HG02642 (cell line): ENCODE measurements around the gene FAM171A2.

Source experiments
- ATAC-seq: cut with Tn5 transposase; IDR thresholded peaks from one replicate; pipeline ENCODE4 v1.9.1; 2021; ENCODE audit warnings: mild to moderate bottlenecking; ENCODE audit not compliant: unreplicated experiment, poor library complexity

FAM171A2 gene

DNA sequence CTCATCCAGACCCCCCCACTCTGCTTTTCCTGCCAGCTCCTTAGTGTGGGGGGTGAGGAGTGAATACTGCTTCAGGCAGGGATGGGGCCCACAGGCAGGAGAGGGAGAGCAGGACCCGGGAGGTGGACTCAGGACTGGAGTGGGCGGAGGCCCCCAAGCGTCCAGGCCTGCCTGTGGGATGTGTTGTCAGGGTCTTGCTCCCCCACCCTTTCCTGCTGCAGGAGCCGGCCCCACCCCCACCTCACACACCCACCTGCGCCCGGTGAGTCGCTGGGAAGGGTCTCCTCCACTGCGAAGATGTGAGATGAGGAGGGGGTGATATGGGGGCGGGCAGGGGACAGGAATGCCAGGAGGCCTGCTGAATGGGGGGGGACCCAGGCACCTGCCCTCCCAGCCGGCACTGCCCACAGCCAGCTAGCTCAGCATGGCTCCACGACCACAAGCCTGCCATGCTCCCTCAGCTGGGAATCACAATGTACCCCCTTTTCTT lies 1.1 kb downstream of the FAM171A2 start:
- no peak for ATAC-seq

DNA sequence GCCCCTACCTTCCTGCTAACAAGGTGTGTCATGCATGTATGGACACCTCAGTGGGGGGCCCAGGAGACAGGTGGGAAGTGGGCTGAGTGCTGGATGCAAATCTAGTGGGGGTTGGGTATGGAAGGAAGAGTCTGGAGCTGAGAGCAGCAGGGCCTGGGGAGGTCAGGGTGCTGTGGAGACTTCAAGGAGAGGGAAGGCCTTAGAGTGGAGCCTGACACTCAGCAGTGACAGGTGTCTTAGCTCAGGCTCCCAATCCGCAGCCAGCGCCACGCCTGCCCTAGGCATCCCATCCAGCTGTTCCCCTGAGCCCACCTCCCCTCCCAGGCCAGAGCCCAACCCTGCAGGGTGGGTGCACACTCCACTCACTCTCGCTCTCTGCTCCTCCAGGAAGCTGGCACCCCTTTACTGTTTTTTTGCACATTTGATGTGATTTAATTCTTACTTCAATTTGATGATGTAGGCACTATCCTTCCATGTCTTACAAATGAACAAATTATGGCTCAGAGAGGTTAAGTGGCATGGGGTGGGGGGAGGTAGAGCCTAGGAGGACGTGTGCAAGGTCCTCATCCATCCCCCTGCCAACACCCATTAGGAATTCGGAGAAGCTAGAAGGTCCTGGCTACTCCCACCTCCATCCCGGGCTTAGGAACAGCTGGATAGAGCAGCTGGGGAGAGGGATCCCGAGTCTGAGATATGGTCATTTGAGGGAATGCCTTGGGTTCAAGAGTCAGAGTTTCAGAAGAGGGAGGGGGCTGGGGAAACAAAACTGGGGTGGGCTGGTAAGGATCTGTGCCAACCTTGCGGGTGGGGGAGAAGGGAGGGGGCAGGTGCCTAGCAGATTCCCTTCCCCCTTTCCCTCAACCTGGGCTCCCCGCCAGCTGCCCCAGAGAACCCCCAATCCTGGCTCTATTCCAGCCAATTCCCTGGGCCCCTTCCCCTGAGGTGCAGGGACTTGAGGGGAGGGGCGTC lies 2.1 kb downstream of the FAM171A2 start:
- ATAC-seq: no peak

DNA sequence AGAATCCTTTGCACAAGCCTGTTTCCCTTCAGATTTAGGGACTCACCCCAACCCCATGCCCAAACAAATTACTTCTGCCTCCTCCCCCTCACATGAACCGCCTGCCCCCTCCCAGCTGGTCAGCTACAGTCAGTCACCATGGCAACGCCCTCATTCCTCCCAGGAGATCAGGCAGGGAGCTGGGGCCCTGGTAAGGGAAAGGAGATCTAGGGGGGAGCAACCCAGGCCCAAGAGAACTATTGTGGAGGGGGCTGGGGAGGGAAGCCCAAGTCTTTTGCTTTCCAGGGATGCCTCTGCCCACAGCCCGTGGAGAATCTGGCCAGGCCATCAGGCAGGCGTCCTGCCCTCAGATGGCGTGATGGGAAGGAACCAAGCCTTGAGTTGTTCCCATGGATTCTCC lies 2.8 kb downstream of the FAM171A2 start:
- ATAC-seq: no peak

DNA sequence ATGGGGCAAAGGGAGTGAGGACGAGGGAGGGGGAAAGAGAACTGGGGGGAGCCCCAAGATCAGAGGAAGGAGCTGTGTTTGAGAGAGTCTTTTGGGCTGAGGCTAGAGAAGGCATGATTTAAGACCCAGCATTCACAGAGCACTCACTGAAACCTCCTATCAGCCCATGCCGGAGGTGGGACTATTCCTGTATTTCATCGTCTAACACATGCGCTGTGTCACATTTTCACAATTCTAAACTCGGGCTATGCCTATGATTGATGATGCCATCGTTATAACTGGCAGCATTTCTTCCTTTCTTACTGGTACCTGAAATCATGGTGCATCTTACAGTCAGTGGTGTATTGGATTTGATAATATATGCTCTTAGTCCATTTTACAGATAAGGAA lies 3.5 kb downstream of the FAM171A2 start:
- ATAC-seq: no peak

DNA sequence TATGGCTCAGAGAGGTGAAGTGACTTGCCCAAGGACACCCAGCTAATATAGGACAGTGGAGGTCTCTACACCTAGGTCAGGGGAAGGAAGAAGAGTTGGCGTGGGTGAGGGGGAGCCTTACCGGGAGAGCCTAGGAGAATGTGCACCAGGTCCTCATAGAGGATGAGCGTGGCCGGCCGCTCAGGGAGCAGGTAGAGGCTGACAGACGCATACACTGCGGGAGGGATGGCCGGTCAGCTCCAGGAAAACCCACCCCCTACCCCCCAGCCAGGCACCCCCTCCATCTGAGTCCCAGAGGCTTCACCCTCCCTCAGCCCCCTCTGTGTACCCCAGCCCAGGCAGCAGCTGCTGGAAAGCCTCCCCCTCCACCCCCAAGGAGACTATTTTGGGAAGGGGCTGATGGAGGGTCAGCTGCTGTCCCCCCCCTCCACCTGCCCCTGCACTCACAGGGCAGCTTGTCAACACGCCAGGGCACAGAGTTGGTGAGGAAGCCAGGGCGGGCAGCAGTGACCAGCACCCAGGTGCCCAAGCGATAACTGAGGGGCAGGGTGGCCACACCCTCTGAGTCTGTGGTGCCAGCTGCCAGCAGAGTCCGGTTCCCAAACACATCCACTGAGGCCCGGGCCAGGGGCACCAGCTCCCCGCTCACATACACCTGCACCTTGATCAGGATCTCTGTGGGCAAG lies 4.1 kb downstream of the FAM171A2 start:
- ATAC-seq: no peak

DNA sequence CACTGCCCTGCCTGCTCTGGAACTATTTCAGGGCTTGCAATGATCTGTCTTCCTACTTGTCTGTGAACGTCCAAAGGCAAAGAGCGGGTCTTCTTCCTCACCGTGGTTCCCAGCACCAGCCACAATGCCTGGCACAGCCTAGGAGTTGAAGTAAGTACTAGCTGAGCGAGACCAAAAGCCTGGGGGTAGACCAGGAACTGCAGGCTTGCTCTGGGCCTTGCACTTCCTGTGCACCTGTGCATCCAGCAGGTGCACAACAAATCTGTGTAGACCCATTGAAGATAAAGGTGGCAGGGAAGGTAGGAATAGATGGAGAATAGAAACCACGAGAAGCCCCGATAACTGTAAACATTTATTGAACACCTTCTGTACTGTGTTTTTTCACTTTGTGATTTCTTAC lies 4.6 kb downstream of the FAM171A2 start:
- no peak for ATAC-seq

DNA sequence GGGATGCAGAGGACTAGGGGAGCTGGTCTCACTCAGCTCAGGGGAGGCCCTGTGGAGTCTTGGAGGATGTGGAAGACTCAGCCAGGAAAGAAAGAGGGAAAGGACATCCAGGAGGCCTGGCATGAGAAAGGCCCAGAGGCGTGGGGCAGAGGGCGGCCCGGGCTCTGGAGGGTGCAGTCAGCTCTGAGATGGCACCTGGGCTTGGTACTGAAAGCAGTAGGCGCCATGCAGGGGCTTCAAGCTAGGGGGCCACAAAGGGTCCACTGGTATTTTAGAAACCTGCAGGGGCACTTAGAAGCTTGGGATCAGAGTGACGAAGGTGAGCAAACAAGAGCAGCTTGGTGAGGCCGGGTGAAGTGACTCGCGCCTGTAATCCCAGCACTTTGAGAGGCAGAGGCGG lies 5.6 kb downstream of the FAM171A2 start:
- no peak for ATAC-seq

DNA sequence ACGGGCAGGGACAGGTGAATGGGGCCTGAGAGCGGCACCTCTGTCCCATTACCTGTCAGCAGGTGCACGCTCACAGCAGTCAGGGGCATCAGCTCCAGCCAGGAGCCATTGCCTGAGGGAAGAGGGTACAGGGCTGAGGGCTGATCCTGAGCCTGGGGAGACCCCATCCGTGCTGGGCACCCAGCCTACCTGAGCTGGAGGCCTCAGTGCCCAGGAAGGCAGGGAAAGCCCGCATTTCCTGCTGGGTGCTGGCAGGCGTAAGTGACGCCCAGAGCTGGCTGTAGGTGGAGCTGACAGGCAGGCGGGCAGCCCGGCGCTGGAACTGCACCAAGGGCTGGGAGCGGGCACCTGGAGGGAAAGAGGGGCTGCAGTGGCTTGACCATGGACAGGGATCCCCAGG lies 7.4 kb downstream of the FAM171A2 start:
- ATAC-seq: no peak

DNA sequence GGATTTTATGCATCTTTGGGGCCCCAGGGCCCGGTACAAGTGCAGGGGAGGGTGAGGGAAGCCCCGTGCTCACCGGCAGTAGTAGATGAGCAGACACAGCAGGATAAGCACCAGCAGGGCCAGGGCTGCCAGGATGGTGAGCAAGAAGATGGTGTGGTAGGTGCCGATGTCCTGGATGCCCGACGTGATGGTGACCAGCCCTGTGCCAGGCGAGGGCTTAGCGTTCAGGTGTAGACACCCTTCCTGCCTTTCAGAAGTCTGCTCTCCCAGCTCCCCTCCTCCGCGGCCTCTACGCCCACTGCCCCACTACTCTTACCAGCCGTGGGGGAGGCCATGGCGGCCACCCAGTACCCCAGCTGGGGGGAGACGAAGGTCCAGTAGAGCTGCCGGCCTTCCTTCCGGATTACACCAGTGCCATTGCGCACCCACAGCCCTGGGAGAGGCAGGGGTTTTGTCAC lies 8.0 kb downstream of the FAM171A2 start:
- ATAC-seq: no peak

DNA sequence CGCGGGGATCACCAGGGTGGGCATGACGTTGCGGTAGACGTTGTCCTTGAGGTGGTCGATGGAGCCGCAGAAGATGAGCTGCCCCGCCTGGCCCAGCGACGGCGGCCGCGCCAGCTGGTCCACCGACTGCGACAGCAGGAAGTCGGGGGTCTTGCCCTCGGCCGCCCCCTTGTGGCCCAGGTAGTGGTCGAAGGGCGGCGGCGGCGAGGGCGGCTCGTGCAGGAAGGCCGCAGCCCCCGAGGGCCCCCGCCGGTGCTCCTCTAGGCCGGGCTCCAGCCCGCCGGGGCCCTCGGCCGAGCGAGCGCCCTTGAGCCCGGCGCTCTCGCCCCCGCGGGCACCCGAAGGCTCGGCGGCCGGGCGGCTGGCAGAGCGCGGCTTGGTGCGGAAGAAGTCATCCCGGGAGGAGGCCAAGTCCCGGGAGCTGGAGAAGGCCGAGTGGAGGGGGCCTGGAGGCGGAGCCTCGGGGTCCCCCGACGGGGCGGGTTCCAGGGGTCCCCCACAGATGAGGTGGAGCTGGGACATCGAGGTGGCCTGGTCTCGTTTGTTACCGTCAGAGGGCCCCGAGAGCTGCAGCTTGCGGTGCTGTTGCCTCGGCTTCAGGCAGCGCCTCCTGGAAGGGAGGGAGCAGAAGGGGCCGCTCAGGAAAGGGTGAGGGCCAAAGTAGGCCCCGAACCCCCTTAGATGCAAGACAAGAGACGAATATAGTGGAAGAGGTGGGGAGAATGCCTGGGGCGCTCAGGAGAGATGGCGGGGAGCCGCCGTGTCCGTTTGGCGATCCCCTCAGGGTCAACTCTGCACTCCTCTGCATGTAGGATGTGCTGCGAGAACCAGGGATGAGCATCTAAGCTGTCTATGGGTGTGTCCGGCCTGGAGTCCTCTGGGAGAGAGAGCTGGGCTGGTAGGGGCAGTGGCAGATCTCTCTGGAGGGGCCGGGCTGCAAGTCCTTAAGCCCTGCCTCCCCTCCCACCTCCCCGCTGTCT lies 8.8 kb downstream of the FAM171A2 start:
- no peak for ATAC-seq

DNA sequence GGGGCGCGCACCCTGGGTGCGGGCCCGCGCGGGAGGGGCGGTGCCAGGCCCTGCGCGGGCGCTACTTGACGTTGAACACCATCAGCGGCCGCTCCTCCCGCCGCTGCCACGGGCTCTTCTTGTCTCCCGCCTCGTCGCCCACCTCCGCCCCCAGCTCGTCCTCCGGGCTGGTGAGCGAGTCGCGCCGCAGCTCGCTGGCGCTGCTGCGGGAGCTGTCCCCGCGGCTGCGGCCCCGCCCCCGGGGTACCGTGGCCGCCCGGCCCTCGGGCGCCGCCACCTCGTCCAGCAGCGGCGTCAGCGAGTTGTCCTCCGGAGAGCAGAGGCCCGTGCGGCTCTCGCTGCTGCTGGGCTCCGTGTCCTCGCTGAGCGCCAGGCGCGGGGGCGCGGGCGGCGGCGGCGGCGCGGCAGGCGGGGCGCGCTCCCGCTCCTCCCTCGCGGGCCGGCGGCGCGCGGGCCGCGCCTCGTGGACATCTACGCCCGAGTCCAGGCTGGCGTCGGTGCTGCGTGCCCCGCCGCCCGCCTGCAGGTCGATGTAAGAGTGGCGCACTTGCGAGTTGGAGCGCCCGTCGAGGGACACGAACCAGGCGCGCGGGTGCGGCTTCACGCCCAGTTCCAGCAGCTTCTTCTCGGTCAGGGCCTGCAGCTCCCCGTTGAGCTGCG lies 9.9 kb downstream of the FAM171A2 start:
- ATAC-seq: no peak

DNA sequence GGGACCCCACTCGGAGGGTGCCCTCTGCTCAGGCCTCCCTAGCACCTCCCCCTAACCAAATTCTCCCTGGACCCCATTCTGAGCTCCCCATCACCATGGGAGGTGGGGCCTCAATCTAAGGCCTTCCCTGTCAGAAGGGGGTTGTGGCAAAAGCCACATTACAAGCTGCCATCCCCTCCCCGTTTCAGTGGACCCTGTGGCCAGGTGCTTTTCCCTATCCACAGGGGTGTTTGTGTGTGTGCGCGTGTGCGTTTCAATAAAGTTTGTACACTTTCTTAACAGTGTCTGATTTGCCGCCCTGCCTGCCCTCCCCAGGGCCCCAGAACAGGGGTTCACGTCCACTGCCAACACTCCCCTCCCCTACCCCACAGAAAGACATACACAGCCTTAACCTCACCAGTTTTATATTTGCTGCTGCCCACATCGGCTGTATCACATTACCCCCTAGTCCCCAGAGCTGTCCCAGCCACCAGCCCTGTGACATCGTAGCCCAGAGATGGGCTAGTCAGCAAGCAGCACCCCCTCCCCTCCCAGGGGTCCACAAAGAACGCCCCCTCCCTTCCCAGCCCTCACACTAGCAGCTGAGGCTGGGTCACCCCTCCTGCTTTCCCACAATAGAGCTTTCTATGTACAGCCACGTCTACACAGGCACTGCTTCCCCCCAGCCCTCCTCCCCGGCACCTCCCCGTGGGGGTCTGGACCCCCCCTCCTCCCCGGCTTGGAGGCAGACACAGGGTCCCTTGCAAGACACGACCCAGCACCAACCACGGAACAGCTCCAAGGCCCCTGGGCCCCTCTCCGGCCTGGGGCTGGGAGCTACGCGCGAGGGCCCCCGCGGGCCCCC lies 10.6 kb downstream of the FAM171A2 start:
- ATAC-seq: no peak

DNA sequence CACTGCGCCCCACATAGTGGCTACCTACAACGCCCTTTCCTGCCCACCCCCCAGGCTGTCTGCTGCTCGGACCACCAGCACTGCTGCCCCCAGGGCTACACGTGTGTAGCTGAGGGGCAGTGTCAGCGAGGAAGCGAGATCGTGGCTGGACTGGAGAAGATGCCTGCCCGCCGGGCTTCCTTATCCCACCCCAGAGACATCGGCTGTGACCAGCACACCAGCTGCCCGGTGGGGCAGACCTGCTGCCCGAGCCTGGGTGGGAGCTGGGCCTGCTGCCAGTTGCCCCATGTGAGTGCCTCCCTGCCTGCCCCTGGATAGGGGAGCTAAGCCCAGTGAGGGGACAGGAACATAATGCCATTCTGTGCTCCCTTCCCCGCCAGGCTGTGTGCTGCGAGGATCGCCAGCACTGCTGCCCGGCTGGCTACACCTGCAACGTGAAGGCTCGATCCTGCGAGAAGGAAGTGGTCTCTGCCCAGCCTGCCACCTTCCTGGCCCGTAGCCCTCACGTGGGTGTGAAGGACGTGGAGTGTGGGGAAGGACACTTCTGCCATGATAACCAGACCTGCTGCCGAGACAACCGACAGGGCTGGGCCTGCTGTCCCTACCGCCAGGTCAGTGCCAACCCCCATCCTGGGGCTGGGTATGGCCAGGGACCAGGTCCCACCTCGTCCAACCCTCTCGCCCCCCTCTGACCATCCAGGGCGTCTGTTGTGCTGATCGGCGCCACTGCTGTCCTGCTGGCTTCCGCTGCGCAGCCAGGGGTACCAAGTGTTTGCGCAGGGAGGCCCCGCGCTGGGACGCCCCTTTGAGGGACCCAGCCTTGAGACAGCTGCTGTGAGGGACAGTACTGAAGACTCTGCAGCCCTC lies 11.5 kb downstream of the FAM171A2 start:
- ATAC-seq: no peak

DNA sequence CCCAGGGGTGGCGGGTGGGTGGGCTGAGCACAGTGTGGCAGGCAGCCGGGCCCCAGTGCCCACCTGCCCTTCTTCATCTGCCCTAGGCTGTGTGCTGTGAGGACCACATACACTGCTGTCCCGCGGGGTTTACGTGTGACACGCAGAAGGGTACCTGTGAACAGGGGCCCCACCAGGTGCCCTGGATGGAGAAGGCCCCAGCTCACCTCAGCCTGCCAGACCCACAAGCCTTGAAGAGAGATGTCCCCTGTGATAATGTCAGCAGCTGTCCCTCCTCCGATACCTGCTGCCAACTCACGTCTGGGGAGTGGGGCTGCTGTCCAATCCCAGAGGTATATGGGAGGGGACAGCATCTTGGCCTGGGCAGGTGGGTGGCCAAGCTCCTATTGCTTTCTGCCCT lies 12.2 kb downstream of the FAM171A2 start:
- no peak for ATAC-seq

DNA sequence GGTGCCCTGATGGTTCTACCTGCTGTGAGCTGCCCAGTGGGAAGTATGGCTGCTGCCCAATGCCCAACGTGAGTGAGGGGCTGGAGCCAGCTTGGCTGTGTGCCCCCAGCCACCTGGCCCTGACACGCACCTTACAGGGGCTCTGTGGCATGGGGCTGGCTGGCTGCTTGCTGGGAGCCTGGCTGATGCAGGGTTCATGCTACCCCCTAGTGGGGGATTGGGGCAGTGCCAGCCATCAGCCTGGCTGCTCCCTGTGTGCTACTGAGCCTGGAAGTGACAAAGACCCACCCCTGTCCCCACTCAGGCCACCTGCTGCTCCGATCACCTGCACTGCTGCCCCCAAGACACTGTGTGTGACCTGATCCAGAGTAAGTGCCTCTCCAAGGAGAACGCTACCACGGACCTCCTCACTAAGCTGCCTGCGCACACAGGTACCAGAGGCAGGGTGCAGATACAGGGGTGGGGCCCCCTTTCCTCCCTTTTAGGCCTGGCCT lies 12.9 kb downstream of the FAM171A2 start:
- ATAC-seq: no peak

DNA sequence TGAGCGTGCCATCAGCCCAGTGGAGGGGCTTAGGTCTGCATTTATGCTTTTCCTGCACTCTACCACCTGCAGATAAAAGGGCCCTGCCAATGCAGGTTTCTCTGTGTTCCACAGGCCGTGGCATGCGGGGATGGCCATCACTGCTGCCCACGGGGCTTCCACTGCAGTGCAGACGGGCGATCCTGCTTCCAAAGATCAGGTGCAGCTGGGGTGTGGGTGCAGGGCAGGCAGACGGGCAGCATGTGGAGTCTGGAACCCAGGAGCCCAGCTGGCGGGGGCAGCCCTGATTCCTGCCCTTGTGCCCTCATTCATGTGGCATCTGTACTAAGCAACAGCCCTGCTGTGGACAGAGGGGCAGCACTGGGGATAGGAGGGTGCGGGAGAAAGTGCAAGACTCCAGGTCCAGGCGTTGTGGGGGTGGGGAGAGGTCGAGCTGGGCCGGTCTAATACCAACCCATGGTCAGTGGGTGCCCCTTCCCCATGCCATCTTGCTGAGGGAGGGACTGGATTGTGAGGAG lies 14.0 kb downstream of the FAM171A2 start:
- ATAC-seq: no peak

DNA sequence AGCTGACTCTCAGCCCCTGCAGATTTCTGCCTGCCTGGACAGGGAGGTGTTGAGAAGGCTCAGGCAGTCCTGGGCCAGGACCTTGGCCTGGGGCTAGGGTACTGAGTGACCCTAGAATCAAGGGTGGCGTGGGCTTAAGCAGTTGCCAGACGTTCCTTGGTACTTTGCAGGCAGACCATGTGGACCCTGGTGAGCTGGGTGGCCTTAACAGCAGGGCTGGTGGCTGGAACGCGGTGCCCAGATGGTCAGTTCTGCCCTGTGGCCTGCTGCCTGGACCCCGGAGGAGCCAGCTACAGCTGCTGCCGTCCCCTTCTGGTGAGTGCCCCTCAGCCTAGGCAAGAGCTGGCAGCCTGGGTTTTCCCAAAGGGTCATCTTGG lies 14.7 kb downstream of the FAM171A2 start:
- ATAC-seq: no peak
